Lung microvascular endothelial cell (primary cell): Measurements from ENCODE around the gene TDRD9. TPM values are rescaled to one million over a fixed set of nuclear protein-coding genes. Genes with fewer than 3 reads are reported as not detected.

Experiments used
- DNase-seq, 2 donors: peaks; one replicate each; pipeline versions ENCODE4 v3.0.0 to v3.0.0-alpha.2; 2010; ENCODE audit warnings: low read depth in 2 of 2
- total RNA-seq: library from RNA; depleted of rRNA; stranded (reverse); fragments of >200 nt; gene quantifications from 2 replicates; pipeline ENCODE4 v1.2.1, GENCODE V29; 2014

TDRD9 gene
- total RNA-seq, 1 donor from 2014 or later = 0.99 TPM

GRCh38 chr14:104066279-104066678 lies 138.0 kb downstream of the TDRD9 start:
- no peak for DNase-seq

- no peak for DNase-seq
Measured at GRCh38 chr14:104066719-104067295, 138.6 kb downstream of the TDRD9 start.

- no peak for DNase-seq
Measured at GRCh38 chr14:104069541-104069940, 141.3 kb downstream of the TDRD9 start.

GRCh38 chr14:104072586-104072985 lies 144.3 kb downstream of the TDRD9 start:
- DNase-seq = no peak

DNA sequence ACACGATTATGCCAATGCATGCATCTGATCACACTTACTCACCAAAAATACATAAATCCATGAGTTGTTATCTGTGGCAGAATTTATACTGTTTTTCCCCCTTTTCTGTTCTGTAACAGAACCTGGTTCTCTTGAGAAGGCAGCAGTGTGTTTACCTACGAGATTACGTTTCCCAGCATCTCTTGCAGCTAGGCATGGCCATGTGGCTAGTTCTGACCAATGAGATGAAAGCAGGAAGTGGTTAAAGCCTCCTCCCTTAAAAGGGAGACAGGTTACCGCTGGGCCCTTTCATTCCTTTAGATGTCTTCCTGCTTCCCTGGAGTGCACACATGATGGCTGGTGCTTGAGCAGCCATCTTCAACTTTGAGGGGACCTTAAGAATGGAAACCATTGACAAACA lies 145.5 kb downstream of the TDRD9 start:
- DNase-seq = no peak

GRCh38 chr14:104075530-104076151 lies 147.4 kb downstream of the TDRD9 start:
- DNase-seq = peak in 1 of 2 donors; percentile 31

DNA sequence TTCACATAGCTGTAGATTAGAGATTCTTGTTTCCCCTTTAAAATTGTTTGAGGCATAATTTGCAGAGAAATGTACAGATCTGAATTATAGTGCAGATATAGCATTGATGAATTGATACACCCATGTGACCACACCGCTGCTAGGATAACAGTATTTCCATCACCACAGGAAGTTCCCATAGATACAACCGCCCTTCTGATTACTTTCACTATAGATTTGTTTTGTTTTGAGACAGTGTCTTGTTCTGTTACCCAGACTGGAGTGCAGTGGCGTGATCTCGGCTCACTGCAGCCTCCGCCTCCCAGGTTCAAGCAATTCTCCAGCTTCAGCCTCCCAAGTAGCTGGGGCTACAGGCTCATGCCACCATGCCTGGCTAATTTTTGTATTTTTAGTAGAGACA lies 148.5 kb downstream of the TDRD9 start:
- no peak for DNase-seq

DNA sequence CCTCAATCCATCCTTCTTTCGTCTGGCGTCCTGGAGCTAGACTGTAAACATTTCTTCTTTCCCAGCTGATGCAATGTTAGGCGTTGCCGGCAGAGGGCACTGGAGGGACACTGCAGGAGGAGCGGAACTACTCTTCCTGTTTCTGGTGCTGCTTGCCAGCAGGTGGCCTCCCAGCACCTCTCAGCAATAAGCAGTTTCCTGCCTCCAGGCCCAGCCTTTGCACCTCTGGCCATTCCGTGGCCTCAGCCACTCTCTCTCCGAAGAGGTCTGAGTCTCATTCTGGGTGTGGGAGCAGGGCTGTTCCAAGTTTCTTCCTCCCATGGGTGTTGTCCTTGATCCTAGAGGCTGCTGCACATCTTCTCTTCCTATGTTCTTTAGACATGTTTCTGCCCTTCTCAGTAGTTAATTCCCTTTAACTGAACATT lies 149.8 kb downstream of the TDRD9 start:
- DNase-seq = peak; percentile 85 to 88

GRCh38 chr14:104080376-104081260 lies 152.4 kb downstream of the TDRD9 start:
- DNase-seq = no peak

DNA sequence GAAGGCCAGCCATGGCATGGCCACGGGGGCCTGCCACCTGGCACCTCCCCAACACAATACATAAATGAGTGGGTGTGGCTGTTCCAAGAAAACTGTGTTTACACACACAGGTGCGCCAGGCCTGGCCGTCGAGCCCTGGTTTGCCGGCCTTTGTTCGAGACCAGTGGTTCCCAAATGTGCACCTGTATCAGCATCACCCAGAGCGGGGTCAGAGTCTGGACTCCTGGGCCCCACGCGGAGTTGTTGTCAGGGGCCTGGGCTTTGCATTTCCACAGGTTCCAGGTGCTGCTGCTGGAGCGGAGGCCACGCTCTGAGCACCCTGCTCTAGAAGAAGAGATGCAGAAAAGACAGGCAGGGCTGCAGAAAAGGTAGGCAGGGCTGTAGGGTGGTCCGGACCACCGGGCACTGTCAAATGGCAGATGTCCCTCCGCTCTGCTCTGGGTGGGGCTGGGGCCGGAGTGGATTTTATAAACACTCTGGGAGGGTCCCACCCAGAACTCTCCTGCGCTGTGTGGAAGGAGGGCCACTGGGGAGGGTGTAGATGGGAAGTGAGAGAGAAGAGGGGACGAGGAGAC lies 153.1 kb downstream of the TDRD9 start:
- DNase-seq = no peak

DNA sequence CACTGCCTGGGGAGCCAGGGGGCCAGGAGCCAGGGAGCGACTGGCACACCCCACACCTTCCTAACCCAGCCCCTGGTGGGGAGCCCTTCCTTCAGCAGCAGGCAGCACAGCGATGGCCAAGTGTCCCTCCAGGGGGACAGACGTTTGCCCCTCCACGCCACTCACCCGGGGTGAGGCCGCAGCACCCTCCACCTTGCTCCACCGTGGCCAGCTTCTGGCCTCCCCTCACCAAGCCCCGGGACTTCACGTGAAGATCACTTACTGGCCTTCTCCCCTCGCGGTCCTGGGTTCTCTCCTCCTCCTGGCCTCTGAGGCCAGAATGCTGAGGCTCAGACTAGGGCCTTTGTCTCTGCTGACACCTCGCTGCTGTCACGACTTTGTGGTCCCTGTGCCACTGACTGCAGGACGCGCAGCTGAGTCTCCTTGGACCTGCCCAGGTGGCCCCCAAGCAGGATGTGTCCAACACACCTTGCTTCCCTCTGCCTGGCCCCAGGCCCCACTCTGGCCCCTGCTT lies 153.8 kb downstream of the TDRD9 start:
- no peak for DNase-seq

DNA sequence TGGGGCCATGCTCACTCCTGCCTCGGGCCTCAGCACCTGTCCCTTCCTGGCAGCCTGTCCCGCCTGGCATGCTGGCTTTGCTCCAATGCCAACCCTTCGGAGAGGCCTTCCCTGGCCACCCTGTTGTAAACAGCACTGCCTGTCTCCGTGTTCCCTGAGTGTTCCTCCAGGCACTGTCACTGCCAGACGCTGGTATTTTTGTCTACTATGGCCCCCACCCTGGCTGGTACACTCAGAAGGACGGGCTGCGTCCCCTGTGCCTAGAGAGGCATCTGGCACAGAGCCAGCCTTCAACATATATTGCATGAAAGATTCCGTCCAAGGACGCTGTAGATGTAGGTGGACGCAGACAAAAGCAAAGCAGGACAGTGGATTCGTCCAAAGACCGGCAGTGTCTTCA lies 154.6 kb downstream of the TDRD9 start:
- DNase-seq = no peak

DNA sequence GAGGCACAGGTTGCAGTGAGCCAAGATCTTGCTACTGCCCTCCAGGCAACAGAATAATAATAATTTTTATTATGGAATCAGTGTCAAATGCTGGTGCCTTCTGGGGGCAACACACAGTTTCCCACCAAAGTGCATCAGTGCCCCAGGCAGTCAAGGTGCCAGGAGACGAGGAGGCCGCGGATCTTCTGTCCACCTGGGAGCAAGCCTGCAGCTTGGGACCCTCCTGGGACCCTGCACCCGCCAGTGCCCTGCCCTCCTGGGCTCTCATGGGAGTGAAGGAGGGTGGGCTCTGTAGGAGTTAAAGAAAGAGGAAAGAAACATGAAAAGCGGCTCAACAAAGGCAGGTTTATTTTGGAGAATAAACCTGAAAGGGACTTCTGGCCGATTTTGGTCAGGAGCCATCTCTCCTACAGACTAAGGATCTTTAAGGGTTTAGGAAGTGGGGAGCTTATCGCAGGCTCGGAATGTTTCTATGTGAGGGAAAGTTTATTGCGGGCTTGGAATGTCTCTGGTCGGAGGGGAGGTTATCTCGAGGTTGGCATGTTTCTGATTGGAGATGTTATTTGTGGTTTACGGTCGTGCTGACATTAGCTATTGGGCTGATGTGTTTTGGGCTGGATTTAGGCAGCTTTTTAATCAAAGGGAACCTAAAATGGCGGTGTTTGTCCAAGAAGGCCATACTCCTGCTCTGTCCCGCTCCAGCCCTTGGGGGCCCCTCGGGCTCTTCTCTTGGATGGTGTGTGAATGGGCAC lies 156.2 kb downstream of the TDRD9 start:
- no peak for DNase-seq

- DNase-seq = no peak
Measured at GRCh38 chr14:104085032-104085888, 157.0 kb downstream of the TDRD9 start, which contains the start of gene ASPG. Gene ASPG, plus strand, starts transcription at chr14:104085700. Its CDS starts 71 bp downstream, at chr14:104085771.

DNA sequence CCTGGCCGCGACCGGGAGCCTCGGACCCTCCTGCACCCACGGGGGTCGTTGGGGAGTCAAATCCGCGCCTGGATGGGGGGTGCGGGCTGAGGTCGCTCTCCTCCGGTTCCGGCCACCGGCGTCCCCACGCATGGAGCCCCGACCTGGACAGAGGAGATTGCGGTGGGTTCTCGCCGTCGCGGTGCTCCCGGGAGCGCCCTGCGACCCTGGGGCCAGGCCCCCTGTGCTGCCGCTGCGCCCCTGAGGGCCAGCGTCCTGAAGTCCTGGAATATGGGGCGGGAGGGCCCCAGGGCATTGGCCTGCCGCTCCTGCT lies 157.6 kb downstream of the TDRD9 start:
- DNase-seq = no peak

GRCh38 chr14:104086210-104086660 lies 158.0 kb downstream of the TDRD9 start:
- DNase-seq = no peak

- DNase-seq = no peak
Measured at GRCh38 chr14:104086661-104087461, 158.6 kb downstream of the TDRD9 start.

DNA sequence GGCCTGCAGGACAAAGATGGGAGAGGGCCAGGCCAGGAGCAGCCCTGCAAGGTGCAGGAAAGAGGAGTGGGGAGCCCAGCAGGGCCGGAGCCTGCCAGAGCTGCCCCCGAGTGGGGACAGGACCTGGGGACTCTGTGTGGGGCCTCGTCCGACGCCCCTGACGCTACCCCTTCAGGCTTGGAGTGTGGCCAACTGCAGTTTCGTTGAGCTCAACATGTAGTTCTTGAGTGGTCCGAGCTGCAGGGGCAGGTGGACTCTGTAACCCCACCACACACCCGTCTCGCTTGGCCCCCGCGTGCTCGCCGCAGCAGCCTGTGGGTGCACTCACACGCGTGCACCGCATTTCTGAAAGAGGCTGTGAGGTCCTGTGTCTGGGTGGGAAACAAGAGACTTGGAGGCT lies 159.2 kb downstream of the TDRD9 start:
- no peak for DNase-seq
